Glutamatergic neuron (in vitro differentiated cells): ENCODE measurements around the gene SNX4. TPM values are rescaled to one million over a fixed set of nuclear protein-coding genes. Genes with fewer than 3 reads are reported as not detected.
"Not testable (repeated sequence)": the region's sequence is repeated elsewhere in the genome, so short reads cannot be mapped to it uniquely, and the experiment has no call there.

ENCODE experiments used
- DNase-seq: peaks from one replicate; pipeline ENCODE4 v3.0.0; 2022
- H3K27ac Mint-ChIP-seq: one replicate; pipeline ENCODE4 v1.8.0; 2020; ENCODE audit warnings: mild to moderate bottlenecking, mixed read lengths, inconsistent platforms; ENCODE audit not compliant: unreplicated experiment
- H3K27me3 Mint-ChIP-seq: one replicate; pipeline ENCODE4 v1.8.0; 2020; ENCODE audit warnings: mild to moderate bottlenecking, moderate library complexity, mixed read lengths, inconsistent platforms; ENCODE audit not compliant: unreplicated experiment
- H3K36me3 Mint-ChIP-seq: one replicate; pipeline ENCODE4 v1.8.0; 2020; ENCODE audit warnings: mild to moderate bottlenecking, mixed read lengths, inconsistent platforms; ENCODE audit not compliant: unreplicated experiment
- H3K4me1 Mint-ChIP-seq: one replicate; pipeline ENCODE4 v1.8.0; 2020; ENCODE audit warnings: mild to moderate bottlenecking, low read depth, mixed read lengths, inconsistent platforms; ENCODE audit not compliant: unreplicated experiment
- H3K4me3 Mint-ChIP-seq: one replicate; pipeline ENCODE4 v1.8.0; 2020; ENCODE audit warnings: mild to moderate bottlenecking, mixed read lengths, inconsistent platforms; ENCODE audit not compliant: unreplicated experiment
- H3K9me3 Mint-ChIP-seq: one replicate; pipeline ENCODE4 v1.8.0; 2020; ENCODE audit warnings: mild to moderate bottlenecking, moderate library complexity, mixed read lengths, inconsistent platforms; ENCODE audit not compliant: unreplicated experiment
- total RNA-seq: library from RNA; stranded (reverse); fragmentation: NEBNext Ultra II Directional; extraction: Animal tissue kit (Norgen Biotek cat#: 25700); gene quantifications from one replicate; pipeline ENCODE4 v1.2.1, GENCODE V29; 2021; ENCODE audit not compliant: unreplicated experiment
- TF ChIP-seq, protein P1 (sequence below): fragments of 200-600 bp; sonication (generic); IDR thresholded peaks from one replicate; pipeline ENCODE4 v1.5.0; 2021; ENCODE audit not compliant: partially characterized antibody, unreplicated experiment

Gene SNX4
- total RNA-seq, 1 donor from 2014 or later: 53.2 TPM

DNA sequence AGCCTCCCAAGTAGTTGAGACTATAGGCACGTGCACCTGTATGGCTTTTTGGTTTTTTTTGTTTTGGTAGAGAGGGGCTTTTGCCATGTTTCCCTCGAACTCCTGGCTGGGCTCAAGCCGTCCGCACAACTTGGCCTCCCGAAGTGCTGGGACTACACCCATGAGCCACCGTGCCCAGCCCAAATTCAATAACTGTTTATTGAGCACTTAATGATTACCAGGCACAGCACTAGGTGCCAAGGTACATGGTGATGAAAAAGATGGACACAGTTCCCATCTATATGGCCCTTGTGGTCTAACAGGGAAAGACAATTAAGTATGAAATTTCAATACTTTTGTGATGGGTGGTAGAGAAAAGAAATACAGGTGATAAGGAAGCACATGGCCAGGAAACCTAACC, 109.1 kb downstream of the SNX4 start:
- DNase-seq: no peak
- H3K4me1 Mint-ChIP-seq: no peaks in the 10 kb centered on the region
- no peak overlapping the region for H3K27ac Mint-ChIP-seq
- no peaks in the 10 kb centered on the region for H3K9me3 Mint-ChIP-seq
- H3K27me3 Mint-ChIP-seq: no peaks in the 10 kb centered on the region
- TF ChIP-seq, protein P1, sequence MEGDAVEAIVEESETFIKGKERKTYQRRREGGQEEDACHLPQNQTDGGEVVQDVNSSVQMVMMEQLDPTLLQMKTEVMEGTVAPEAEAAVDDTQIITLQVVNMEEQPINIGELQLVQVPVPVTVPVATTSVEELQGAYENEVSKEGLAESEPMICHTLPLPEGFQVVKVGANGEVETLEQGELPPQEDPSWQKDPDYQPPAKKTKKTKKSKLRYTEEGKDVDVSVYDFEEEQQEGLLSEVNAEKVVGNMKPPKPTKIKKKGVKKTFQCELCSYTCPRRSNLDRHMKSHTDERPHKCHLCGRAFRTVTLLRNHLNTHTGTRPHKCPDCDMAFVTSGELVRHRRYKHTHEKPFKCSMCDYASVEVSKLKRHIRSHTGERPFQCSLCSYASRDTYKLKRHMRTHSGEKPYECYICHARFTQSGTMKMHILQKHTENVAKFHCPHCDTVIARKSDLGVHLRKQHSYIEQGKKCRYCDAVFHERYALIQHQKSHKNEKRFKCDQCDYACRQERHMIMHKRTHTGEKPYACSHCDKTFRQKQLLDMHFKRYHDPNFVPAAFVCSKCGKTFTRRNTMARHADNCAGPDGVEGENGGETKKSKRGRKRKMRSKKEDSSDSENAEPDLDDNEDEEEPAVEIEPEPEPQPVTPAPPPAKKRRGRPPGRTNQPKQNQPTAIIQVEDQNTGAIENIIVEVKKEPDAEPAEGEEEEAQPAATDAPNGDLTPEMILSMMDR: no peak
- no peak overlapping the region for H3K4me3 Mint-ChIP-seq
- H3K36me3 Mint-ChIP-seq: no peaks in the 10 kb centered on the region

DNA sequence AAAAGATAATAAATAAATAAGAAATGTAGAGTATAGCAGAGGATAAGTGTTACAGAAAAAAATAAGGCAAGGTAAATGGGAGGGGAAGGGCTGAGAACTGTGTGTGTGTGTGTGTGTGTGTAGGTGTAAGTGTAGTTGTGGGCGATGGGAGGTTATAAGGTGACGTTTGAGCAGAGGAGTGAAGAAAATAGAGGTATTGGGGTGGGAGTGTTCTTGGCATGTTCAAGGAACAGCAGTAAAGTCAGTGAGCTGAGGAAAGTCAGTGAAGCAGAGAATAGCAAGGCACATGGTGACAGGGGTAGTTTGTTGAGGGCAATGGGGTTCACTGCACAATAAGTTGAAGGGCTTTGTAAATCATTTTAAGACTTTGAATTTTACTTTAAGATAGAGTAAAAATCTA, 113.9 kb downstream of the SNX4 start:
- TF ChIP-seq, protein P1: no peak
- no peaks in the 10 kb centered on the region for H3K27me3 Mint-ChIP-seq
- no peaks in the 10 kb centered on the region for H3K4me1 Mint-ChIP-seq

DNA sequence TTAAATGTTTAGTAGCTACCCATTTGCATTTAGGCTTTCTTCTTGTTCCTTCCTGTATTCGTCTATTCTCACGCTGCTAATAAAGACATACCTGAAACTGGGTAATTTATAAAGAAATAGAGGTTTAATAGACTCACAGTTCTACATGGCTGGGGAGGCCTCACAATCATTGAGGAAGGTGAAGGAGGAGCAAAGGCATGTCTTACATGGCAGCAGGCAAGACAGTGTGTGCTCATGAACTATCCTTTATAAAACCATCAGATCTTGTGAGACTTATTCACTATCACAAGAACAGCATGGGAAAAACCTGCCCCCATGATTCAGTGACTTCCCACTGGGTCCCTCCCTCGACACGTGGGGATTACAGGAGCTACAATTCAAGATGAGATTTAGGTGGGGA, 114.5 kb downstream of the SNX4 start:
- not testable (repeated sequence) for H3K4me1 Mint-ChIP-seq, H3K4me3 Mint-ChIP-seq, DNase-seq, H3K27me3 Mint-ChIP-seq, H3K9me3 Mint-ChIP-seq, H3K36me3 Mint-ChIP-seq, H3K27ac Mint-ChIP-seq

More for the DNA sequence above, 113.9 kb downstream of the SNX4 start:
- no peak for DNase-seq
- Mint-ChIP-seq H3K9me3 (peaks cover 1% of the 10 kb centered on the region), H3K27ac (no peak overlapping the region), H3K36me3 (peaks cover 9% of the 10 kb centered on the region), H3K4me3 (no peak overlapping the region)

DNA sequence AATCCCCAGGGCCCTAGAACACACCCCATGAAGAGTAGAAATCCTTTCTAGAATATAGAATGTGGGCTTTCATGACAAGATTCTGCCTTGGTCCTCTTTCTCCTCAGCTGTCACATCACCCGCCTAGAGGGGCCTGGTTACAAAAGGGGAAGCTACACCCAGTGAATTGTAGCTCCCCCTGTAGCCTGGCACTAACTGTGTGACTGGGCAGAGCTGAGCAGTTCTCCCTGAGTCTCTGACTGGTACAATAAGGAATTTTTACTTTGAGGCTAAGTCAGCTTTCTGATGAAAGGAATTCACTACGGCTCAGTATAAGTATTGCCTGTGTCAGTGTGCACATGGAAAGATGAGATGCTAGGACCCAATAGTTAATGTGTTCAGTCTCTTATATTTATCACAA, 116.2 kb downstream of the SNX4 start:
- TF ChIP-seq, protein P1: no peak
- peaks cover 9% of the 10 kb centered on the region for H3K36me3 Mint-ChIP-seq
- H3K27ac Mint-ChIP-seq: no peak overlapping the region
- no peaks in the 10 kb centered on the region for H3K27me3 Mint-ChIP-seq
- no peaks in the 10 kb centered on the region for H3K4me1 Mint-ChIP-seq
- H3K4me3 Mint-ChIP-seq: no peak overlapping the region
- H3K9me3 Mint-ChIP-seq: peaks cover 1% of the 10 kb centered on the region
- DNase-seq: no peak

DNA sequence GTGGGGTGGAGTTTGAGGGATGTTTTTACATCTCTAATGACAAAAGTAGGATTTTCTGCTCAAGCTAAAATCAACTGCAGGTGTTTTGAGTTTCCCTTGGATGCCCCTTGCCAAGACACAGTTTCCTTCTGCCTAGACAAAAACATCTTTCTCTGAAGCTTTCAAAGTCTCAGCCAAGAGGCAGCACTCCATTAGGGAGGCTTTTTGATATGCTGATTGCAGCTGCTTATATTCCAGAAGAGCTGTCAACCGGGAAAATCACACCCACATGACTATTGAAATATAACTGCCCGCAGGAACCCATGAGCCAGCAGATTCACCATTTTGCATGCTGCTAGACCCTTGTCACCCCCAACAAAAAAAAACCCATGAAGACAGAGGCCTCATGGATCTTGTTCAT, 117.4 kb downstream of the SNX4 start:
- TF ChIP-seq, protein P1: no peak

DNA sequence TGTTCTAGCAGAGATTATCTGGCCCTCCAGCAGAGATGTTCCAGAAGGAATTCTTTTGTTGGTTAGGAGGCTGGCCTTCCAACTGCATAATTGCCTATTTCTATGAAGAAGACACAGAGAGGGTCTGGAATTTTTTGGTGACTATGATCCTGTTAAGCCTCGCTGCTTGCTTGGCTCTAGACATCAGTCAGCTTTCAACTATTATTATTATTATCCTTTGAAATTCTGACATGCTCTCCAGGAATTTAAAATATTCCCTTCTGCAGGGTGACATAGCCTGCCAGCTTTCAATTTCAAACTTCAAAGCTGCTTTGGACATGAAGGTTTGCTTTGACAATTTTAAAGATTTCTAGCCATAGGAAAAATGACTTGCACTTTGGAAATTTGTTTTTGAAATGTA, 118.6 kb downstream of the SNX4 start:
- H3K36me3 Mint-ChIP-seq: peaks cover 9% of the 10 kb centered on the region
- peaks cover 1% of the 10 kb centered on the region for H3K27me3 Mint-ChIP-seq
- no peak for DNase-seq
- TF ChIP-seq, protein P1: no peak
- H3K9me3 Mint-ChIP-seq: peaks cover 3% of the 10 kb centered on the region
- H3K27ac Mint-ChIP-seq: no peak overlapping the region
- H3K4me3 Mint-ChIP-seq: no peak overlapping the region
- H3K4me1 Mint-ChIP-seq: no peaks in the 10 kb centered on the region

More for the DNA sequence above, 117.4 kb downstream of the SNX4 start:
- DNase-seq: no peak
- H3K36me3 Mint-ChIP-seq: peaks cover 9% of the 10 kb centered on the region
- H3K9me3 Mint-ChIP-seq: peaks cover 3% of the 10 kb centered on the region
- H3K4me1 Mint-ChIP-seq: no peaks in the 10 kb centered on the region
- no peak overlapping the region for H3K27ac Mint-ChIP-seq
- H3K4me3 Mint-ChIP-seq: no peak overlapping the region
- no peaks in the 10 kb centered on the region for H3K27me3 Mint-ChIP-seq
